Inflammatory macrophage treated with lipopolysaccharide for 1 hour (primary cell): ENCODE results near the gene ZNF232.
A peak's percentile ranks its signal among the peaks of the same experiment; 100 is the strongest.
"Not testable (repeated sequence)": the region's sequence is repeated elsewhere in the genome, so short reads cannot be mapped to it uniquely, and the experiment has no call there.

Experiments used
- DNase-seq, 2 donors: peaks; one replicate each; pipeline ENCODE4 v3.0.0-alpha.2; 2020 to 2022

The ZNF232 gene

GRCh38 chr17:5128905-5129535 lies 17.3 kb upstream of the ZNF232 start:
- no peak for DNase-seq

GRCh38 chr17:5128387-5128786 lies 16.7 kb upstream of the ZNF232 start:
- DNase-seq: not testable (repeated sequence)

- no peak for DNase-seq
These were observed 16.2 kb upstream of the ZNF232 start for GRCh38 chr17:5127910-5128309.

GRCh38 chr17:5126719-5127488 lies 15.2 kb upstream of the ZNF232 start:
- no peak for DNase-seq

GRCh38 chr17:5124896-5125295 lies 13.2 kb upstream of the ZNF232 start:
- not testable (repeated sequence) for DNase-seq

GRCh38 chr17:5124125-5124760 lies 12.6 kb upstream of the ZNF232 start:
- not testable (repeated sequence) for DNase-seq

GRCh38 chr17:5123343-5124124 lies 11.9 kb upstream of the ZNF232 start:
- no peak for DNase-seq

- DNase-seq: peak; percentile 5 to 11
These were observed 11.1 kb upstream of the ZNF232 start for GRCh38 chr17:5122586-5123342.

GRCh38 chr17:5122056-5122455 lies 10.4 kb upstream of the ZNF232 start:
- peak in 1 of 2 donors; percentile 17 for DNase-seq

- no peak for DNase-seq
These were observed 9.6 kb upstream of the ZNF232 start for GRCh38 chr17:5121186-5121841.

GRCh38 chr17:5120436-5121185 lies 8.9 kb upstream of the ZNF232 start:
- not testable (repeated sequence) for DNase-seq

- no peak for DNase-seq
These were observed 8.4 kb upstream of the ZNF232 start for GRCh38 chr17:5120036-5120435.

- no peak for DNase-seq
These were observed 6.5 kb upstream of the ZNF232 start for GRCh38 chr17:5118219-5118618.

GRCh38 chr17:5115673-5116651 lies 4.3 kb upstream of the ZNF232 start, which contains the start of gene USP6:
TSS of gene USP6 (plus strand) at chr17:5116032. CDS start at chr17:5130368, 14,336 bp downstream.
- no peak for DNase-seq

- peak; percentile 12 to 14 for DNase-seq
These were observed 862 bp downstream of the ZNF232 start for GRCh38 chr17:5110816-5111215.

GRCh38 chr17:5100832-5101231 lies 10.8 kb downstream of the ZNF232 start:
- DNase-seq: no peak

GRCh38 chr17:5099271-5099670 lies 12.4 kb downstream of the ZNF232 start:
- no peak for DNase-seq

- DNase-seq: no peak
These were observed 14.4 kb downstream of the ZNF232 start for GRCh38 chr17:5097101-5097834.

GRCh38 chr17:5096731-5097100 lies 15.0 kb downstream of the ZNF232 start:
- DNase-seq: peak in 1 of 2 donors; percentile 6
